SU-DHL-6 (cell line): ENCODE data around the gene SMIM21.

Experiments
- CTCF ChIP-seq: fragments of 200-600 bp; sonication (generic); IDR thresholded peaks from one replicate; pipeline ENCODE4 v1.5.1; 2017; ENCODE audit warnings: antibody characterized with exemption, mild to moderate bottlenecking, low read length, moderate library complexity; ENCODE audit not compliant: insufficient read depth, poor library complexity, severe bottlenecking
- EZH2phosphoT487 ChIP-seq: fragments of 200-600 bp; sonication (generic), shearing (Covaris generic); conservative IDR thresholded peaks from 2 replicates; pipeline ENCODE4 v1.6.1; 2018; ENCODE audit warnings: mild to moderate bottlenecking, antibody characterized with exemption, low read length, moderate library complexity, mixed read lengths

DNA sequence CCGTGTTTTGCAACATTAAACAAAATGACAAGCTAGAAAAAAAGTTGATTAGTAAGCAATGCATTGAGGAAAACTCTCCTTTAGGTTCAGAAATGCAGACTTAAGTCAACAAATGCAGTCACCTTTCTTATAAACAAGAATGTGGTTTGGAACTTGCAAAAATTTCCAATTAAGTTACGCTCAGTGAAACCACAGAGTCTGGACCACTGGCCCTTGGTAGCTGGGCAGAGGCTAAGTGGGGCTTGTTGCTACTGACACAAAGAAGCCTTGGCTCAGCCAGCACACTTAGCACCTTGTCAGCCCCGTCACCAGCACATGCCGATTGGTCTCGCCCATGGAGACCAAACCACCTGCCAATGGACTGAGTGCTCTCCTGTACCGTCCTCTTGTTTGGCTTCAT, 53.0 kb downstream of the SMIM21 start:
- TF ChIP-seq EZH2phosphoT487 (no peak), CTCF (no peak)
